ENCODE results near the gene SMPD2.

- TF ChIP-seq POLR2A (IDR thresholded peaks at IDR 0.05; ENCODE audit: low read depth, low read length) = no peak
- no peak for TF ChIP-seq POLR2AphosphoS5 (IDR thresholded peaks at IDR 0.05; ENCODE audit: low read depth, low read length)
- TF ChIP-seq TAF1 (IDR thresholded peaks at IDR 0.05; ENCODE audit: borderline replicate concordance, low read depth, low read length) = no peak
These were observed 43.6 kb downstream of the SMPD2 start for GRCh38 chr6:109484122-109484521.

Measured in GM12892 (cell line).